ENCODE measurements around the gene ZNF385D. TPM values are rescaled to one million over a fixed set of nuclear protein-coding genes. Genes with fewer than 3 reads are reported as not detected.

Gene ZNF385D
- total RNA-seq, 3 donors from 2014 or later: 3.2 to 4.3 (median 3.8) TPM

DNA sequence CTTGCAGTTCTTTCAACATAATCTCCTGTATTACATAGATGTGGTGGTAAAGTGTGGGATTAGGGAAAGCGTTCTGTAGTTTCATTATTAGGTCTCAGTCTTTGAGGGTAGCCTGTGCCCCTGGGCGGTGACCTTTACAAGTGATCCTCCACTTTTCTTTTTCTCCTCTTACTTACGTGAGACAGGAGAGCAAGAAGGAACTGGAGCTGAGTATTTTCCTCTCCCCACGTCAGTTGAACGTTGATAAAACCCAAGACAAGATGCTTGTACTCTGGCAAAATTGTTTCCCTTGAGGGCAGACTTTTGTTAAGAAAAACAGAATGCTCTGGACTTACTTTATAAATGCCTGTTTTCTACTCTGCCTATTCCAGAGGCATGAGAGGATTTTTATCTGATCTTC, 378.7 kb downstream of the ZNF385D start:
- Histone ChIP-seq H3K4me3 (no peak overlapping the region), H3K4me1 (no peaks in the 10 kb centered on the region), H3K36me3 (no peaks in the 10 kb centered on the region), H3K27ac (no peak overlapping the region), H3K9me3 (no peaks in the 10 kb centered on the region), H3K27me3 (no peaks in the 10 kb centered on the region)
- DNase-seq (ENCODE audit: low spot score in 2 of 2): no peak
- intact Hi-C loops (cut with DNase I; ENCODE audit: low total_unique reads): no loop called here
- TF ChIP-seq POLR2AphosphoS5 (IDR thresholded peaks at IDR 0.05) (no peak), POLR2A (IDR thresholded peaks at IDR 0.05) (no peak)
- TF ChIP-seq, protein P1, sequence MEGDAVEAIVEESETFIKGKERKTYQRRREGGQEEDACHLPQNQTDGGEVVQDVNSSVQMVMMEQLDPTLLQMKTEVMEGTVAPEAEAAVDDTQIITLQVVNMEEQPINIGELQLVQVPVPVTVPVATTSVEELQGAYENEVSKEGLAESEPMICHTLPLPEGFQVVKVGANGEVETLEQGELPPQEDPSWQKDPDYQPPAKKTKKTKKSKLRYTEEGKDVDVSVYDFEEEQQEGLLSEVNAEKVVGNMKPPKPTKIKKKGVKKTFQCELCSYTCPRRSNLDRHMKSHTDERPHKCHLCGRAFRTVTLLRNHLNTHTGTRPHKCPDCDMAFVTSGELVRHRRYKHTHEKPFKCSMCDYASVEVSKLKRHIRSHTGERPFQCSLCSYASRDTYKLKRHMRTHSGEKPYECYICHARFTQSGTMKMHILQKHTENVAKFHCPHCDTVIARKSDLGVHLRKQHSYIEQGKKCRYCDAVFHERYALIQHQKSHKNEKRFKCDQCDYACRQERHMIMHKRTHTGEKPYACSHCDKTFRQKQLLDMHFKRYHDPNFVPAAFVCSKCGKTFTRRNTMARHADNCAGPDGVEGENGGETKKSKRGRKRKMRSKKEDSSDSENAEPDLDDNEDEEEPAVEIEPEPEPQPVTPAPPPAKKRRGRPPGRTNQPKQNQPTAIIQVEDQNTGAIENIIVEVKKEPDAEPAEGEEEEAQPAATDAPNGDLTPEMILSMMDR (IDR thresholded peaks at IDR 0.05): no peak
